GM12864 (cell line): ENCODE measurements around the gene ANKRD18A.

Source experiments
- DNase-seq: peaks from one replicate; pipeline ENCODE4 v3.0.0-alpha.2; 2011; ENCODE audit warnings: low read depth
- H3K4me3 ChIP-seq: 2 replicates; pipeline ENCODE4 v1.5.1; 2011; ENCODE audit warnings: mild to moderate bottlenecking, low read depth, low read length, control low read depth
- TF ChIP-seq, protein P1 (sequence below): IDR thresholded peaks from 2 replicates; pipeline ENCODE4 v1.5.1; 2011; ENCODE audit warnings: low read depth, mild to moderate bottlenecking, moderate library complexity, low read length, control low read depth, inconsistent platforms; ENCODE audit errors: missing control alignments

The ANKRD18A gene

DNA sequence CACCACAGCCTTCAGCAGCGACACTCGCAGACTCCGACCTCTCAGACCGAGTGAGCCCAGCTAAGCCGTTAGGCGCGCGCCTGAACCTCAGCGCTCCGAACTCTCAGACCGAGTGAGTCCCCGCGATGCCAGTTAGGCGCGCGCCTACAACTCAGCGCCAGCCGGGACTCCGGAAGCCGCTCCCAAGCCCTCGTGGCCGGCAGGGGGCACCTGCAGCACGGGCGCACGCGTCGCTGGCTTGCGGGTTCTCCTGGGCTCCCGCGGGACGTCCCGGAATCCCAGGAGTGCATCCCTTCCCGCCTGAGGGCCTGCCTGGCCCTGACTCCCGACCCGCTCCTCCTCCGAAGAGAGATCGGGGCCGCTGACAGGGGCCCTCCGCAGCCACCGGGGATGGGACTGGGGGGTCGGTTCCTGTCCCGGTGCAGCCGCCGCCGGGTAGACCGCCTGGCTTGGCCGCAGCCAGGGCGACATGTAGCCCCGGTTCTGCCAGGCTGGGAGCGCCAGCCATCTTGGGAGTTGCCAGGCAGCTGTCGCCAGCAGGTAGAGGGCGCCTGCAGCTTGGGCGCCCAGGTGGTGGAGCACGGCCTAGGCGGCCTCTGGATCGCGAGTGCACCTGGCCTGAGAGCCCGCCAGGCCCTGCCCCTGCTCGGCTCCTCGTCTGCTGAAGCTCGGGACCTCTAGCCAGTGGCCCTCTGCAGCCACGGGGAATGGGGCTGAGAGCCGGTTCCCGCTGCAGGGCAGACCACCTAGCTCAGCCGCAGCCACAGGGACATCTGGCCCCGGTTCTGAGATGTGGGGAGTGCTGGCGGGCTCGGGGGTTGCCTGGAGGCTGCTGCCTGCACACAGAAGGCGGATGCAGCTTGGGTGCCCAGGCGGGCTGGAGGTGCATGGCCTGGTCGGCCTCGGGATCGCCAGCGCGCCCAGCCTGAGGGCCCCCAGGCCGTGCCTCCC lies at the start of gene ANKRD18A:
ANKRD18A (minus strand) TSS at position 114 of the 951 bp plus-strand sequence. CDS start 311 bp downstream, outside the sequence.
- no peak for DNase-seq
- H3K4me3 ChIP-seq = peak within 1 kb of the TSS; percentile 38
- TF ChIP-seq, protein P1, sequence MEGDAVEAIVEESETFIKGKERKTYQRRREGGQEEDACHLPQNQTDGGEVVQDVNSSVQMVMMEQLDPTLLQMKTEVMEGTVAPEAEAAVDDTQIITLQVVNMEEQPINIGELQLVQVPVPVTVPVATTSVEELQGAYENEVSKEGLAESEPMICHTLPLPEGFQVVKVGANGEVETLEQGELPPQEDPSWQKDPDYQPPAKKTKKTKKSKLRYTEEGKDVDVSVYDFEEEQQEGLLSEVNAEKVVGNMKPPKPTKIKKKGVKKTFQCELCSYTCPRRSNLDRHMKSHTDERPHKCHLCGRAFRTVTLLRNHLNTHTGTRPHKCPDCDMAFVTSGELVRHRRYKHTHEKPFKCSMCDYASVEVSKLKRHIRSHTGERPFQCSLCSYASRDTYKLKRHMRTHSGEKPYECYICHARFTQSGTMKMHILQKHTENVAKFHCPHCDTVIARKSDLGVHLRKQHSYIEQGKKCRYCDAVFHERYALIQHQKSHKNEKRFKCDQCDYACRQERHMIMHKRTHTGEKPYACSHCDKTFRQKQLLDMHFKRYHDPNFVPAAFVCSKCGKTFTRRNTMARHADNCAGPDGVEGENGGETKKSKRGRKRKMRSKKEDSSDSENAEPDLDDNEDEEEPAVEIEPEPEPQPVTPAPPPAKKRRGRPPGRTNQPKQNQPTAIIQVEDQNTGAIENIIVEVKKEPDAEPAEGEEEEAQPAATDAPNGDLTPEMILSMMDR = peak; percentile 49

DNA sequence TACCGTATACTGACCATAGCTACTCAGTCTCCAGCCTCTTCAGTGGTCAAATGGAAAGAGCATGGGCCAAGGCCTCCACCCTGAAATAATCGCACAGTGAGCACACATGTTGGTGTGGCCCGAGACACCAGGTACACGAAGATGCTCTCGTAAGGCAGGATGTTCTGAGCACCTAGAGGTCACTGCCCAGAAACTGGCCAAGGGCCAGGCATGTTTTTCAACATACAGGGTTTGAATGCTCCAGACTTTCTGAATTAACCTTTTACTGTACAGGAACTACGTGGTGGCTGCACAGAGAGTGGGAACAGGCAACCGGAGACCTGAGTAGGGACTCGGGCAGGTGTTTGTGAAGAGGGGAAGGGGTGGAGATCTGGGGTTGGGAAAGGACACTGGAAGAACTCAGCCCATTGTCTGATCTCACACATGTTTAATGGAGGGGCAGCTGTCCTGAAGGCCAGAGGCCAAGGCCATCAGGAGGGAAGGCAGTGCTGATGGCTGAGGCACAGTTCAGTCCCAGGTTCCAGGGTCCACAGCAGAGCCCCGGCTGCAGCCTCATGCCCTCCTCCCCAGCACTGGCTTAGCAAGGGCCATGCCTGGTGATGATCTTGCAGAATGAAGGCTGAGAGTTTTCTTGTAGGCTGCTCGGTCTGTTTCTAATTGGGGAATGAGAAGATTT lies 48.5 kb upstream of the ANKRD18A start:
- no peak for DNase-seq
- TF ChIP-seq, protein P1 = no peak
- no peak overlapping the region for H3K4me3 ChIP-seq

DNA sequence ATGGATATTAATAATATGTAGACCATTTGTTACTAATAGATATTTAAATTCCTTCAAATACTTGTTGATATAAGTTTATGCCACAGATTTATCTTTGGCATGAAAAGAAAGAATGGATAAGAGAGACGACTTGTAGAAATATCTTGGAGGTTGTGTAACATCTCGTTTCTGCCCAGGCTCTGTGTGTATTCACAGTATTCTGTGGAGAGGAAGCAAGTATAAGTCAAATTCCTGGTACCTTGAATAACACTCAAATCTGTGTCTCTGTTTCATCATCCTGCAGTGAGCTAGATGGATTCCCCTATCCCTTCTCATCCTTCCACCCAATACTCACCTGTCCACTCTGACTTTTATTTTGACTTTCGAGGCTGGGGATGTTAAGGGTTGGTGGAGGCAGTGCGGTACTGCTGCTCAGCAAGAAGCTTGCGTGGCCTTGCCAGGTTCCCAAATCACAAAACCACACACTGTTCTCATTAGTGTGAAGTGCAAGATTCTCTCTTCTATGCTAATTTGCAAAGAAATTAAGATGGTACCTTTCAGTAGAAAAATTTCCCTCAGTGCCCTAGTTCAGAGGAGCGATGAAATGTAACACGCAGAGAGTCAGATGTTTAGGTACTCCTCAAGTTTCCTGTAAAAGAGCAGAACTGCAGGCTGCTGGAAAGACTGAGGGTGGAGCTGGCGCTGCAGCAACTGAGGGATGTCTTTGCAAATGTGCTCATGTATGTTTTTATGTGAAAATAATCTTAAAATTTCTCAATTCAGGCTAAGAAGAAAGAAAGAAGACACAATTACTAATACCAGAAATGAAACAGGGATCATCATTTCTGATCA lies 42.6 kb upstream of the ANKRD18A start:
- TF ChIP-seq, protein P1 = no peak
- DNase-seq = no peak
- H3K4me3 ChIP-seq = no peak overlapping the region

DNA sequence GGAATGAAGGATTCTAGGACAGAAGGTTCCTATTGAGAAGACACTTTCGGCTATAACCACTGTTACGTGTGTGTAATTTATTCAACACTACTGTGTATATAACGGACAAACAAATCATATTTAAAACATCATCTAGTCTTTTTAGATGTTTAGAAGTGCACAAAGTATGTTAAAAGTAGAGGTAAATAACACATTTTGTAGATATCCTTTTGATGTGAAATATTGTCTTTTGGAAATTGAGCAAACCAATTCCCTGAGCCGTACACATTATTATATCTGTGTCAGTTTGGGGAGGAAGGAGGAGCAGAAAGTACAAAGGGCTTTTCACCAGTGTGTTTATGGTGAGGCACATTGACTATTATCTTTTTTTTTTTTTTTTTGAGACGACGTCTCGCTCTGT lies 39.1 kb upstream of the ANKRD18A start:
- H3K4me3 ChIP-seq = no peak overlapping the region
- TF ChIP-seq, protein P1 = no peak
- no peak for DNase-seq

GRCh38 chr9:38656896-38657295 lies 36.5 kb upstream of the ANKRD18A start:
- TF ChIP-seq, protein P1 = no peak
- no peak overlapping the region for H3K4me3 ChIP-seq
- DNase-seq = no peak

DNA sequence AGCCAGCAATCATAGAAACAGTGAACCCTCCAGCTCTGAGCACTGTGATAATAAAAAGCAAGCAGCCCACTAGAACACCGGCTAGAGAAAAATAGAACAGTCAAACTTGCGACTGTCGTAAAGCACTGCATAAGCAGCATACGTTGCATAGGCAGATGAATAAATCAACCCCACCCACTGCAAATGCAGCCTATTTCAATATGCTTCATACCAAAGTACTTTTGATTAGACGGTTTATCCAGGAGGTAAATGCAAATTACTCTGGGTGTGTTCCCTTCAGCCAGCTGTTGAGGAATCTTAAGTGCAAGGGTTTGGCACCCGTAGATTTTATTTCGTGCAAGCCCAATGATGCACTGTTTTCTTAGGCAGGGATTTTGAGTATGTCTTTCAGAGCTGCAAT lies 32.1 kb upstream of the ANKRD18A start:
- H3K4me3 ChIP-seq = no peak overlapping the region
- DNase-seq = no peak
- TF ChIP-seq, protein P1 = no peak
